Raji (cell line): ENCODE data around the gene HECTD2.

Experiments used
- POLR2A ChIP-seq: IDR thresholded peaks from 2 replicates; pipeline ENCODE4 v1.6.1; 2011; ENCODE audit warnings: low read depth, low read length, control low read depth; ENCODE audit not compliant: insufficient read depth

HECTD2 gene

GRCh38 chr10:91409869-91410637, at the start of gene HECTD2:
HECTD2 (plus strand) TSS chr10:91410344; CDS start chr10:91410439, 95 bp downstream.
- TF ChIP-seq POLR2A: peak; percentile 42

- TF ChIP-seq POLR2A: no peak
Observed at GRCh38 chr10:91360461-91360860, 49.7 kb upstream of the HECTD2 start.

GRCh38 chr10:91366704-91367103, 43.4 kb upstream of the HECTD2 start:
- TF ChIP-seq POLR2A: no peak

GRCh38 chr10:91367127-91367531, 43.0 kb upstream of the HECTD2 start:
- TF ChIP-seq POLR2A: no peak

GRCh38 chr10:91367558-91367957, 42.6 kb upstream of the HECTD2 start:
- no peak for TF ChIP-seq POLR2A

GRCh38 chr10:91374052-91374451, 36.1 kb upstream of the HECTD2 start:
- no peak for TF ChIP-seq POLR2A

GRCh38 chr10:91378061-91378460, 32.1 kb upstream of the HECTD2 start:
- TF ChIP-seq POLR2A: no peak

GRCh38 chr10:91380873-91381256, 29.3 kb upstream of the HECTD2 start:
- no peak for TF ChIP-seq POLR2A

GRCh38 chr10:91381257-91381891, 28.8 kb upstream of the HECTD2 start:
- no peak for TF ChIP-seq POLR2A

- TF ChIP-seq POLR2A: no peak
Observed at GRCh38 chr10:91385306-91386085, 24.6 kb upstream of the HECTD2 start.

- no peak for TF ChIP-seq POLR2A
Observed at GRCh38 chr10:91389636-91390512, 20.3 kb upstream of the HECTD2 start.

- no peak for TF ChIP-seq POLR2A
Observed at GRCh38 chr10:91391920-91392319, 18.2 kb upstream of the HECTD2 start.

GRCh38 chr10:91406322-91406721, 3.8 kb upstream of the HECTD2 start:
- no peak for TF ChIP-seq POLR2A

- no peak; the same call in 1 of the 2 replicates for TF ChIP-seq POLR2A
Observed at GRCh38 chr10:91409069-91409868, 875 bp upstream of the HECTD2 start.
